Smooth muscle cell (in vitro differentiated cells): ENCODE measurements around the gene SH2D1B. TPM values are rescaled to one million over a fixed set of nuclear protein-coding genes. Genes with fewer than 3 reads are reported as not detected.

ENCODE experiments used
- DNase-seq: peaks from one replicate; lab custom pipeline; 2025; ENCODE audit not compliant: unreplicated experiment; lab: John Stamatoyannopoulos, UW
- H2AFZ ChIP-seq: fragments of 200-600 bp; sonication (generic); 2 replicates; pipeline ENCODE4 v1.6.0; 2016; ENCODE audit warnings: antibody characterized with exemption, low read depth, mild to moderate bottlenecking
- H3F3A ChIP-seq: fragments of 200-600 bp; sonication (generic); 2 replicates; pipeline ENCODE4 v1.6.0; 2017; ENCODE audit warnings: antibody characterized with exemption, low read depth
- H3K27ac ChIP-seq: fragments of 200-600 bp; sonication (generic); 2 replicates; pipeline ENCODE4 v1.5.1; 2016; ENCODE audit warnings: low read depth, mild to moderate bottlenecking
- H3K27me3 ChIP-seq: fragments of 200-600 bp; sonication (generic); 2 replicates; pipeline ENCODE4 v1.6.1; 2016; ENCODE audit warnings: low read depth, mild to moderate bottlenecking
- H3K36me3 ChIP-seq: fragments of 200-600 bp; sonication (generic); 2 replicates; pipeline ENCODE4 v1.5.1; 2016; ENCODE audit warnings: low read depth
- H3K4me1 ChIP-seq: fragments of 200-600 bp; sonication (generic); 2 replicates; pipeline ENCODE4 v1.5.1; 2016; ENCODE audit warnings: low read depth
- H3K4me2 ChIP-seq: fragments of 200-600 bp; sonication (generic); 2 replicates; pipeline ENCODE4 v1.6.0; 2016; ENCODE audit warnings: mild to moderate bottlenecking
- H3K4me3 ChIP-seq: fragments of 200-600 bp; sonication (generic); 2 replicates; pipeline ENCODE4 v1.5.1; 2016; ENCODE audit warnings: mild to moderate bottlenecking
- H3K79me2 ChIP-seq: fragments of 200-600 bp; sonication (generic); 2 replicates; pipeline ENCODE4 v1.6.0; 2016; ENCODE audit warnings: low read depth, mild to moderate bottlenecking
- H3K9ac ChIP-seq: fragments of 200-600 bp; sonication (generic); 2 replicates; pipeline ENCODE4 v1.6.0; 2016; ENCODE audit warnings: low read depth
- H3K9me3 ChIP-seq: fragments of 200-600 bp; sonication (generic); replicated peaks from 2 replicates; pipeline ENCODE4 v1.5.1; 2016; ENCODE audit warnings: low read depth
- H4K20me1 ChIP-seq: fragments of 200-600 bp; sonication (generic); 2 replicates; pipeline ENCODE4 v1.6.0; 2016; ENCODE audit warnings: low read depth
- CTCF ChIP-seq: fragments of 200-600 bp; sonication (generic); IDR thresholded peaks from 2 replicates; pipeline ENCODE4 v1.5.1; 2017; ENCODE audit warnings: borderline replicate concordance, mild to moderate bottlenecking, antibody characterized with exemption; ENCODE audit not compliant: insufficient read depth, poor library complexity, severe bottlenecking
- WGBS: methylation state at CpG from one replicate; pipeline ENCODE4 v1.1.7; 2016; ENCODE audit warnings: low lambda C conversion rate; 5-methylcytosine and 5-hydroxymethylcytosine counted together
- polyA plus RNA-seq: library from polyadenylated mRNA; unstranded; fragments of >200 nt; fragmentation: Nextera tagmentation; extraction: Ambion mirVana; gene quantifications from 2 replicates; pipeline ENCODE4 v1.2.1, GENCODE V29; 2016
- total RNA-seq: library from RNA; depleted of rRNA; stranded (reverse); fragments of >200 nt; gene quantifications from 2 replicates; pipeline ENCODE4 v1.2.3, GENCODE V29; 2014

Gene SH2D1B
- total and polyA plus RNA-seq, 2 experiments from 2014 or later = not detected

- H3F3A ChIP-seq = no peaks in the 10 kb centered on the region
- no peak overlapping the region for H3K4me3 ChIP-seq
- H3K4me1 ChIP-seq = no peaks in the 10 kb centered on the region
- no peaks in the 10 kb centered on the region for H3K79me2 ChIP-seq
- H3K36me3 ChIP-seq = no peaks in the 10 kb centered on the region
- H3K27ac ChIP-seq = no peak overlapping the region
- DNase-seq = no peak
- no peaks in the 10 kb centered on the region for H3K27me3 ChIP-seq
- H3K4me2 ChIP-seq = no peak overlapping the region
- no peak overlapping the region for H3K9ac ChIP-seq
- H3K9me3 ChIP-seq = no peaks in the 10 kb centered on the region
- WGBS = 93% methylated on average over 2 of the region's 2 CpGs
- no peak for TF ChIP-seq CTCF
- H4K20me1 ChIP-seq = no peaks in the 10 kb centered on the region
- no peak overlapping the region for H2AFZ ChIP-seq
Observed at GRCh38 chr1:162406811-162407210, 5.1 kb downstream of the SH2D1B start.

- Histone ChIP-seq H3K9ac (no peak overlapping the region), H3K36me3 (no peaks in the 10 kb centered on the region), H3K4me1 (no peaks in the 10 kb centered on the region), H3K4me2 (no peak overlapping the region), H3K4me3 (no peak overlapping the region), H2AFZ (no peak overlapping the region), H3K79me2 (no peaks in the 10 kb centered on the region), H3F3A (no peaks in the 10 kb centered on the region), H3K9me3 (no peaks in the 10 kb centered on the region), H3K27ac (no peak overlapping the region), H4K20me1 (no peaks in the 10 kb centered on the region), H3K27me3 (no peaks in the 10 kb centered on the region)
- DNase-seq = no peak
- 90% methylated on average over 5 of the region's 5 CpGs for WGBS
- TF ChIP-seq CTCF = no peak
Observed at GRCh38 chr1:162405800-162406199, 6.1 kb downstream of the SH2D1B start.

GRCh38 chr1:162404550-162405160 lies 7.3 kb downstream of the SH2D1B start:
- Histone ChIP-seq H3K9ac (no peak overlapping the region), H3K4me2 (peak overlapping the region; percentile 68), H3K4me3 (no peak overlapping the region), H3K79me2 (no peaks in the 10 kb centered on the region), H3K4me1 (no peaks in the 10 kb centered on the region), H4K20me1 (no peaks in the 10 kb centered on the region), H2AFZ (no peak overlapping the region), H3K27ac (peak overlapping the region; percentile 45), H3K36me3 (no peaks in the 10 kb centered on the region), H3F3A (no peaks in the 10 kb centered on the region), H3K9me3 (no peaks in the 10 kb centered on the region), H3K27me3 (no peaks in the 10 kb centered on the region)
- TF ChIP-seq CTCF = no peak
- no peak for DNase-seq
- WGBS = 56% methylated on average over 5 of the region's 5 CpGs

GRCh38 chr1:162400790-162401355 lies 11.1 kb downstream of the SH2D1B start:
- WGBS = 91% methylated on average over 10 of the region's 10 CpGs
- Histone ChIP-seq H3K27ac (no peak overlapping the region), H3F3A (no peaks in the 10 kb centered on the region), H3K4me2 (no peak overlapping the region), H3K79me2 (no peaks in the 10 kb centered on the region), H3K9me3 (no peaks in the 10 kb centered on the region), H3K4me3 (no peak overlapping the region), H4K20me1 (no peaks in the 10 kb centered on the region), H3K9ac (no peak overlapping the region), H3K36me3 (no peaks in the 10 kb centered on the region), H3K27me3 (peaks cover 17% of the 10 kb centered on the region), H2AFZ (no peak overlapping the region), H3K4me1 (no peaks in the 10 kb centered on the region)
- TF ChIP-seq CTCF = no peak
- no peak for DNase-seq
